Posterior cingulate gyrus (tissue), 11 donors: ENCODE data around the gene KIAA0232.
"Not testable (repeated sequence)": the region's sequence is repeated elsewhere in the genome, so short reads cannot be mapped to it uniquely, and the experiment has no call there.

Experiments used
- DNase-seq, 10 donors: peaks; one replicate each; pipeline versions ENCODE4 v3.0.0 to v3.0.0-alpha.2; 2020 to 2021; ENCODE audit warnings: mixed read lengths in 3 of 10
- intact Hi-C: fragments of 100-400 bp; cut with DNase I; formaldehyde crosslinking; loops from one replicate; pipeline ENCODE4 v1.15.1; 2023

The KIAA0232 gene

GRCh38 chr4:6755088-6755753 lies 27.3 kb upstream of the KIAA0232 start:
- intact Hi-C loops, result no loop called here
- peak in 3 of 10 donors; percentile 9 to 63 (median 22) for DNase-seq

DNA sequence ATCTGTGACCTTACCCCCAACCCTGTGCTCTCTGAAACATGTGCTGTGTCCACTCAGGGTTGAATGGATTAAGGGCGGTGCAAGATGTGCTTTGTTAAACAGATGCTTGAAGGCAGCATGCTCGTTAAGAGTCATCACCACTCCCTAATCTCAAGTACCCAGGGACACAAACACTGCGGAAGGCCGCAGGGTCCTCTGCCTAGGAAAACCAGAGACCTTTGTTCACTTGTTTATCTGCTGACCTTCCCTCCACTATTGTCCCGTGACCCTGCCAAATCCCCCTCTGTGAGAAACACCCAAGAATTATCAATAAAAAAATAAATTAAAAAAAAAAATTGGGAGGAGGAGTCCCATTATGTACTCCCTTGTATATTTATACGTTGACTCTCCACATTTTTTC lies 26.2 kb upstream of the KIAA0232 start:
- DNase-seq, intact Hi-C loops: not testable (repeated sequence)

GRCh38 chr4:6758728-6759127 lies 23.8 kb upstream of the KIAA0232 start:
- intact Hi-C loops, result no loop called here
- DNase-seq, result peak in 2 of 10 donors; percentile 1 to 7

- DNase-seq, result peak in 2 of 10 donors; percentile 50 to 59
- intact Hi-C loops, result no loop called here
These were observed 21.7 kb upstream of the KIAA0232 start for GRCh38 chr4:6760865-6761264.

- intact Hi-C loops, result no loop called here
- DNase-seq, result peak in 9 of 10 donors; percentile 48 to 94 (median 78)
These were observed 20.6 kb upstream of the KIAA0232 start for GRCh38 chr4:6761649-6762615.

DNA sequence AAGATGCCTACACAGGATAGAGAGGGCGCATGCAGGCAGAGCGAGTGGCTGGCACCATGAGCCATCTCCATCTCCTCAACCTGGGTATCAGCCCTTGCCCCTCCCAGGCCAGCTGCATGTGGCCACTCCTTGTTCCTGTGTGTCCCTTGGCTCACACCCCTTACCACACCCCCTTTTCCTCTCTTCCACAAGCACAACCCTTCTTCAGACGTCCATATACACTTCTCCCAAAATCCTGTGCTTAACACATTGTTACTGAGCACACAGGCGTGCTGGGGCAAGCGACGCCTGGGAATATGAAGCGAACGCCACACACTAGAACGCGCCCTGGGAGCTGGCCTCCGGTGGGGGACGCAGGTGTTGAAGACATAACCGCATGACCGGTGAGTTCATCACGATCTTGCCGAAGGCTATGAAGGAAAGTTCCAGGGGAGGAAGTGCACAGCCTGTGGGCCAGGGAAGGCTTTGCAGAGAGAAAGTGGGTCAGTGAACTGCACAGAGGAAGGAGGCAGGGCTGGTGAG lies 19.1 kb upstream of the KIAA0232 start:
- intact Hi-C loops, result no loop called here
- DNase-seq, result peak in 2 of 10 donors; percentile 37 to 62

DNA sequence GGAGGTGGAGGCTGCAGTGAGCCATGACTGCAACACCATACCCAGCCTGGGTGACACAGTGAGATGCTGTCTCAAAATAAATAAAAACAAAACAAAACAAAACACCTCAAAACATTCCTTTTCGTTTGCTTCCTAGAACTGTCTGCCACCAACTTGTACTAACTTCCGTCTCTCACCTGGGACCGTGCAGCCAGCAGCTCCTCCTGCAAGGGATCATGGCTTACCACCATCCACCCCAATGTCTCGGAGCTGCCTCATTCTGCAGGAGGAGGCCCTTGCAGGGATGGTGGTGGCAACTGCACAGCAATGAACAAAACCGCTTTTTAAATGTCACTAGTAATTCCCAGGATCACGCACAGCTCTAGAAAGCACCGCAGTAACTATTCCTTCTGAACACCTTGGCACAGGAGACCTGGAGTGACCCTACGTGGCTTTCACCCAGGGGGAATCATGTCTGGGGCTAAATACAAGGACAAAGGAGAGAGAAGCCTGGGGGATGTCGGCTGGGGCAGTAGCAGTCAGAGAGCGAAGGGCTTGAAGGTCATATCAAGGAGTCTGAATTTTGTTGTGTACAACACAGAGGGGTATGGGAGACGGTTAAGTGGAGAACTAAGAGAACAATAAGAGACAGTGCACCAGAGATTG lies 17.4 kb upstream of the KIAA0232 start:
- DNase-seq, result peak in 2 of 10 donors; percentile 22 to 57
- intact Hi-C loops, result no loop called here

DNA sequence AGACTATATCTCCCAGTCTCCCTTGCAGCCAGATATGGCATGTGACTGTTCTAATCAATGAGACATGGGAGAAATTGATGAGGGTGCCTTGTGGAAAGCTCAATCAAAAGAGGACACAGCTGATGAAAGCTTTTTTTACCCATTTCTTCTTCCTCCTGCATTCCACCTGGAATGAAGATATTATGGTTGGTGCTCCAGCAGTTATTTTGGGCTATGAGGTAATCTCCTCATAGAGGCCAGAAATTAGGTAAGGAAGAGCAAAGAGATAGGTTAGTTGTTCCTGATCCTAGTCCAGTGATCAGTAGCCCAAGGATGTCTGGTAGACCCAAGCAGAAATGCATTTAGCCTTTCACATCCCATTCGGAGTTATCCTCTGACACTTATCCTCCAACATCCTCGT lies 16.8 kb upstream of the KIAA0232 start:
- no peak for DNase-seq
- intact Hi-C loops, result no loop called here

- intact Hi-C loops, result no loop called here
- no peak for DNase-seq
These were observed 15.2 kb upstream of the KIAA0232 start for GRCh38 chr4:6767386-6767747.

DNA sequence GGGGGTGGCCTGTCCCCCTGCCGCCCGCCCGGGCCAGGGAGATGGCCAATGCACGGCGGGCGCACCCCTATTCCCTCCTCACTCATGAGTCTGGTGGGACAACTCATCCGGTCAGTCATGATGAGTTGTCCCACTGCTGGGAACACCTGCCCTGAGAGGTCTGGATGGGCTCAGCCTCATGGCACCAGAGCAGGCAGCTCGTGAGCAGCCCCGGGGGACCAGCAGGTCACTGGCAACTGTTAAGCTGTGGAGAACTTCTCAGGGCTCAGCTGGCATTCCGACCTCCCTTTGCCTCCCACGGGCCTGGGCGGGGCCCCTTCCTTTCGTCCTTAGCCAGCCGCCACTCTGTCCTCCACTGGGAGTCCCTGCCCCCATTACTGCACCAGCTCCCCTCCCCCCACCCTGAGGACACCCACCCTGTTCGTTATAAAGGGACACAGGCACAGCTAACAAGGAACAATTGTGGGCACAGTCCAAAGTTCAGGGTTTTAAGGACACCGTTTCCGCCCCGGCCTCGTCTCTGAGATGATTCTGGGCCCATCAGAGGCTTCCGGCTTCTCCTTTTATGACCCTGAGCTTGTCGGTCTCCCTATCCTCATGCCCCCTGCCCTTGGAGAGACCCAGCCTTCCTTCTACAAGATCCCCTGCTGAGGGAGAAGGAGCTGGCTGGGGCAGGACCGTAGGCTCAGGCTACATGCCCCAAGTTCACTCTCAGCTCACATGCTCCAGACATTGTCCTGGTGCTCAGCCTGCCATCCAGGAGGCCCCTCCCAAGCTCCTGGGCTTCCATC lies 14.6 kb upstream of the KIAA0232 start:
- peak in 3 of 10 donors; percentile 41 to 66 (median 50) for DNase-seq
- intact Hi-C loops, result no loop called here

GRCh38 chr4:6768539-6768905 lies 14.0 kb upstream of the KIAA0232 start:
- peak in 3 of 10 donors; percentile 14 to 61 (median 39) for DNase-seq
- intact Hi-C loops, result no loop called here

DNA sequence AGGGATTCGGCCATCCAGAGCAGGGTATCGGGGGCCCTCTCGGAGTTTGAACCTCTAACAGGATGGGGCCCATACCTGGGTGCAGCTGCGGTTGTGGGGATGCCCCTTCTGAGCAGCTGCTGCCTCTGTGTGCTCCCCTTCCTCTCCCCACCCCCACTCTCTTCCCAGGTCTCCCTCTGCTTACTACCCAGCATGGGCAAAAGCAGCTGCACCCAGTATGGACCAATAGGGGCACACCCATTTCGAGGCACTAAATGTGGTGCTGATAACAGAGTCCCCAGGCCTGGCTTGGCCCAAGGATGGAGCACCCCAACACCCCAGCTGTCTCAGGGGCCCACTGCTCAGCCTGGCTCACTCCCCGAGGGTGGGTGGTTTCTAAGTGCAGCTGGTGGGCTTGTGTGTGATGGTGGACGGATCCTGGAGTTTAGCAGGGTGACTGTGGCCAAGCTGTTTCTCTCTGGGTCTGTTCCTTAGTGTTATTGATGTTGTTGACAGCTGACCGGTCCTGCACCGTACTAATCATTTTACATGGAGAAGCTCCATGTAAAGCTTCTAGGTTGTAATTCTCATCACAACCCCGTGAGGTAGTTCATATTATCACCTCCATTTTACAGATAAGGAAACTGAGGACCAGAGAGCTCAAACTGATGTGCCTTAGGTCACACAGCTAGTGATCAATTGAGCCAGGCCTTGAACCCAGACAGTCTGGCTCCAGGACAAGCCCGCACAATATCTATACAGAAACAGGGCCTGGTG lies 13.1 kb upstream of the KIAA0232 start:
- peak in 3 of 10 donors; percentile 18 to 48 (median 43) for DNase-seq
- intact Hi-C loops, result no loop called here

DNA sequence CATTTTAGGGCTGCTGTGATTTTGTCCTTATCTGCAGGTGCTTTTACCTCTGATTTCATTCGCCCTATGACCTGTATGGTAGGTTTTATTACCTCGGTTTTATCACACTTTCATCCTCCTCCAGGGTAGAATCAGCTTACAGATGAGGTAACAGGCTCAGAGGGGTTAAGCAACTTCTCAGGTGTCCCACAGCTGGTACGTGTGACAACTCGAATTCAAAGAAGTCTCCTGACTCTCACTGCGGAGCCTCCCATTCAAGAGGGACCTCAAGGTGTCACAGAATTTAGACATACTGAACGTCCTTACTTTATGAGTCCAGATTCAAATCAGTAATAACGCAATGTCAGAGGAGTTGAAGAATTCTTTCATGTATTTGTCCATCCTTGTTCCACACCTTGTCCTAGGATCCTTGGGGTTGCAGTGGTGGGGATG lies 12.5 kb upstream of the KIAA0232 start:
- DNase-seq, result peak in 2 of 10 donors; percentile 8 to 15
- intact Hi-C loops, result no loop called here

DNA sequence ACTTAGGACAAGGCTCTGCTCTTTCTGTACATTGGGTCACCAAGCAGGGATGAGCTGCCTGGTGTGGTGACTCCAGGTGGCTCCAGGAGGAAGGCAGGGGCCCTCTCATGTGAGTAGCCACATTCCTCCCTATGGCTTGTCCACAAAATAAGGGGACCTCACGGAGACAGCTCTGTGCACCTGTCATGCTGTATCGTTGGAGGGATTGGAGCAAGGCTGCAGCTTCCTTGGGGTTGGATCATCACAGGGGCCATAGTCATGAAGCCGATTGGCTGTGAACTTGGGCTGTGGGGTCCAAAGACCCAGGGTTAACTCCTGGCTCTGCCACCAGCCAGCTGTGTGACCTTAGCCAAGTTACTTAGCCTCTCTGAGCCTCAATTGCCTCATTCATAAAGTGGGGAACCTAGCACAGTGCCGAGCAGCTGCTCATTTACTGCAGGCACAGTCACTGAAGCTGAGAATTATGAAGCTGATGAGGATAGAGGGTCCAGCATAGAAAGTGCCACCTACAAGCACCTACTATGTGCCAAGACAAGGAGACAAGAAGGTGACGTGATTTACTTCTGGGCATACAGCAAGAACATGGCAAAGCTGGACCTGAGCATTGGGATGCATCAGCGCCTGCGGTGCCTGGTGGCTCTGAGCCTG lies 11.8 kb upstream of the KIAA0232 start:
- intact Hi-C loops, result no loop called here
- DNase-seq, result peak in 2 of 10 donors; percentile 20 to 58

GRCh38 chr4:6771229-6771671 lies 11.3 kb upstream of the KIAA0232 start:
- peak in 2 of 10 donors; percentile 47 to 81 for DNase-seq
- intact Hi-C loops, result no loop called here

DNA sequence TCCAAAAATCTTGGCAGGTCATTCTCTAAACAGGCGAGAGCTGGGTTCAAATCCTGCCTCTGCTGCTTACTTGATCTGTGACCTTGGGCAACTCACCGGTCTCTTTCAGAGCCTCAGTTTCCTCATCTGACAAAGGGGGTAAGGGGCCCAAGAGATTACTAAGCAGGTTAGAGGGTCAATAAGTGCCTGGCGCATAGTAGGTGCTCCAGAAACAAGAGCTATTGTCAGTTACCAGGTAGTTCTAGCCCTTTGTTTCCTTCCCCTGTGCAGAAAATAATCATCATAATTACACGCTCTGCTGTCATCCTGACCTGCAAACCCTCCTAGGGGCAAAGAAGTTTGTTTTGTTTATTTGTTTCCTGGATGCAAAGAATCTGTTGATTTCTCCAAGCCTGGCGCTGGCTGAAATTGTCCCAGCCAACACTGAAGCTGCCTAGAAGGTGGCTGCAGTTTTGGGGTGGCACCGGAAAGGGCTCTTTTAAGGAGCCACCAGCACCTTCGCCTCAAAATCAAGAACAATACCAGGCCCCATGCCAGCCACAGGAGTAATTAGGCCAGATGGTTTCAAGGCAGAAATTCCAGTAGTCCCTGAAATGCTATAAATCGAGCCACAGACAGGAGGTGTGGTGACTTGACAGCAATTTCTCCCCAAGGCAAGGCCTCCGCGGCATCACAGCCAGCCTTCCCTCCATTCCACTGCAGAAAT lies 10.2 kb upstream of the KIAA0232 start:
- DNase-seq, result peak in 2 of 10 donors; percentile 27 to 43
- intact Hi-C loops, result no loop called here

DNA sequence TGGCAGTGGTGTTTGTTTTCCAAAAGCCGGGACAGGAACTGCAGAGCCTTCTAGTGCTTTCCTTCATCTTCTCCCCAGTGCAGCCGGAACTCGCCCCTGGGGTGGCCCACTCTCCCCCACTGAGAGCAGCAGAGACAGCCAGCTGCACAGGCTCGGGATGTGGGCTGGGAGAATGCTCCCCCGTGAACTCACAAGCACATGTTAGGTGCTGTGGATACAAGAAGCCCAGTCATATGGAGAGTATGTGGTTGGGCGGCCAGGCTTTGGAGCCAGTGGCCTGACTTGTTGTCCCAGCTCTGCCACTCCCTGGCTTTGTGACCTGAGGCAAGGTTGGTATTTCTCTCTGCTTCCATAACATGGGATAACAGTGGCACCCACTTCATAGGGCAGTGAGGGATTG lies 9.4 kb upstream of the KIAA0232 start:
- DNase-seq, result peak in 2 of 10 donors; percentile 71 to 75
- intact Hi-C loops, result no loop called here
